ENCODE results near the gene FAM114A1.

DNA sequence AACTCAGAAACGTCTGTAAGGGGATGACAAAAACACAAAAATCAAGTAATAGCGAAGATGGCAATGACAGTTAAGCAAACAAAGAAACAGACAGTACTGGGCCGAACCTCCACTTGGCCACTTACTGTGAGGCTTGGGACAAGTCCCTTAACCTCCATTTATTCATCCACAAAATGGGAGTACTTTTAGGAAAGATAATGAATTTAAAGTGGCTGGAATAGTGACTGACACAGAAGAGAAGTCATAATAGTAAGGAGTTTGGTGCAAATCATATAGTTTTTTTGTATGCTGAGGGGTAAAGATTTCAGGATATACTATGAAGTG lies 9.5 kb upstream of the FAM114A1 start:
- TF ChIP-seq, protein P1, sequence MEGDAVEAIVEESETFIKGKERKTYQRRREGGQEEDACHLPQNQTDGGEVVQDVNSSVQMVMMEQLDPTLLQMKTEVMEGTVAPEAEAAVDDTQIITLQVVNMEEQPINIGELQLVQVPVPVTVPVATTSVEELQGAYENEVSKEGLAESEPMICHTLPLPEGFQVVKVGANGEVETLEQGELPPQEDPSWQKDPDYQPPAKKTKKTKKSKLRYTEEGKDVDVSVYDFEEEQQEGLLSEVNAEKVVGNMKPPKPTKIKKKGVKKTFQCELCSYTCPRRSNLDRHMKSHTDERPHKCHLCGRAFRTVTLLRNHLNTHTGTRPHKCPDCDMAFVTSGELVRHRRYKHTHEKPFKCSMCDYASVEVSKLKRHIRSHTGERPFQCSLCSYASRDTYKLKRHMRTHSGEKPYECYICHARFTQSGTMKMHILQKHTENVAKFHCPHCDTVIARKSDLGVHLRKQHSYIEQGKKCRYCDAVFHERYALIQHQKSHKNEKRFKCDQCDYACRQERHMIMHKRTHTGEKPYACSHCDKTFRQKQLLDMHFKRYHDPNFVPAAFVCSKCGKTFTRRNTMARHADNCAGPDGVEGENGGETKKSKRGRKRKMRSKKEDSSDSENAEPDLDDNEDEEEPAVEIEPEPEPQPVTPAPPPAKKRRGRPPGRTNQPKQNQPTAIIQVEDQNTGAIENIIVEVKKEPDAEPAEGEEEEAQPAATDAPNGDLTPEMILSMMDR (conservative IDR thresholded peaks at IDR 0.05; ENCODE audit: low read depth in 2 of 2) = no peak
- no peak for TF ChIP-seq EZH2 (IDR thresholded peaks at IDR 0.05; ENCODE audit: low read depth, unreplicated experiment)
- no peak for TF ChIP-seq POLR2AphosphoS5 (IDR thresholded peaks at IDR 0.05; ENCODE audit: low read depth)
- TF ChIP-seq, protein P2, sequence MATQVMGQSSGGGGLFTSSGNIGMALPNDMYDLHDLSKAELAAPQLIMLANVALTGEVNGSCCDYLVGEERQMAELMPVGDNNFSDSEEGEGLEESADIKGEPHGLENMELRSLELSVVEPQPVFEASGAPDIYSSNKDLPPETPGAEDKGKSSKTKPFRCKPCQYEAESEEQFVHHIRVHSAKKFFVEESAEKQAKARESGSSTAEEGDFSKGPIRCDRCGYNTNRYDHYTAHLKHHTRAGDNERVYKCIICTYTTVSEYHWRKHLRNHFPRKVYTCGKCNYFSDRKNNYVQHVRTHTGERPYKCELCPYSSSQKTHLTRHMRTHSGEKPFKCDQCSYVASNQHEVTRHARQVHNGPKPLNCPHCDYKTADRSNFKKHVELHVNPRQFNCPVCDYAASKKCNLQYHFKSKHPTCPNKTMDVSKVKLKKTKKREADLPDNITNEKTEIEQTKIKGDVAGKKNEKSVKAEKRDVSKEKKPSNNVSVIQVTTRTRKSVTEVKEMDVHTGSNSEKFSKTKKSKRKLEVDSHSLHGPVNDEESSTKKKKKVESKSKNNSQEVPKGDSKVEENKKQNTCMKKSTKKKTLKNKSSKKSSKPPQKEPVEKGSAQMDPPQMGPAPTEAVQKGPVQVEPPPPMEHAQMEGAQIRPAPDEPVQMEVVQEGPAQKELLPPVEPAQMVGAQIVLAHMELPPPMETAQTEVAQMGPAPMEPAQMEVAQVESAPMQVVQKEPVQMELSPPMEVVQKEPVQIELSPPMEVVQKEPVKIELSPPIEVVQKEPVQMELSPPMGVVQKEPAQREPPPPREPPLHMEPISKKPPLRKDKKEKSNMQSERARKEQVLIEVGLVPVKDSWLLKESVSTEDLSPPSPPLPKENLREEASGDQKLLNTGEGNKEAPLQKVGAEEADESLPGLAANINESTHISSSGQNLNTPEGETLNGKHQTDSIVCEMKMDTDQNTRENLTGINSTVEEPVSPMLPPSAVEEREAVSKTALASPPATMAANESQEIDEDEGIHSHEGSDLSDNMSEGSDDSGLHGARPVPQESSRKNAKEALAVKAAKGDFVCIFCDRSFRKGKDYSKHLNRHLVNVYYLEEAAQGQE (IDR thresholded peaks at IDR 0.05; ENCODE audit: unreplicated experiment) = no peak
- no peak for TF ChIP-seq JUNB (IDR thresholded peaks at IDR 0.05; ENCODE audit: unreplicated experiment)
- no peak for TF ChIP-seq EZH2phosphoT487 (IDR thresholded peaks at IDR 0.05; ENCODE audit: unreplicated experiment)
- TF ChIP-seq STAT1 (IDR thresholded peaks at IDR 0.05; ENCODE audit: unreplicated experiment) = no peak
- TF ChIP-seq CREB1 (CRISPR knock-in tag; IDR thresholded peaks at IDR 0.05; ENCODE audit: low read depth) = no peak
- TF ChIP-seq, protein P3, sequence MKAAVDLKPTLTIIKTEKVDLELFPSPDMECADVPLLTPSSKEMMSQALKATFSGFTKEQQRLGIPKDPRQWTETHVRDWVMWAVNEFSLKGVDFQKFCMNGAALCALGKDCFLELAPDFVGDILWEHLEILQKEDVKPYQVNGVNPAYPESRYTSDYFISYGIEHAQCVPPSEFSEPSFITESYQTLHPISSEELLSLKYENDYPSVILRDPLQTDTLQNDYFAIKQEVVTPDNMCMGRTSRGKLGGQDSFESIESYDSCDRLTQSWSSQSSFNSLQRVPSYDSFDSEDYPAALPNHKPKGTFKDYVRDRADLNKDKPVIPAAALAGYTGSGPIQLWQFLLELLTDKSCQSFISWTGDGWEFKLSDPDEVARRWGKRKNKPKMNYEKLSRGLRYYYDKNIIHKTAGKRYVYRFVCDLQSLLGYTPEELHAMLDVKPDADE (IDR thresholded peaks at IDR 0.05) = no peak

Measured in GM23338 (cell line).